ENCODE results near the gene UPK3A.
"Not testable (repeated sequence)": the region's sequence is repeated elsewhere in the genome, so short reads cannot be mapped to it uniquely, and the experiment has no call there.

Gene UPK3A

GRCh38 chr22:45322873-45323525, 38.2 kb downstream of the UPK3A start:
- TF ChIP-seq CTCF (conservative IDR thresholded peaks at IDR 0.05; ENCODE audit: control insufficient read depth, insufficient read depth, low read depth, low read length) = no peak
- no peak for DNase-seq (ENCODE audit: low read depth)

GRCh38 chr22:45323695-45324094, 38.9 kb downstream of the UPK3A start:
- no peak for TF ChIP-seq CTCF (conservative IDR thresholded peaks at IDR 0.05; ENCODE audit: control insufficient read depth, insufficient read depth, low read depth, low read length)
- DNase-seq (ENCODE audit: low read depth) = no peak
- H3K4me3 ChIP-seq (ENCODE audit: control insufficient read depth, low read depth, low read length) = no peak overlapping the region

More at GRCh38 chr22:45322873-45323525, 38.2 kb downstream of the UPK3A start:
- H3K4me3 ChIP-seq (ENCODE audit: control insufficient read depth, low read depth, low read length) = no peak overlapping the region

GRCh38 chr22:45324311-45324711, 39.6 kb downstream of the UPK3A start:
- no peak for TF ChIP-seq CTCF (conservative IDR thresholded peaks at IDR 0.05; ENCODE audit: control insufficient read depth, insufficient read depth, low read depth, low read length)

GRCh38 chr22:45328261-45328660, 43.5 kb downstream of the UPK3A start:
- not testable (repeated sequence) for H3K4me3 ChIP-seq (ENCODE audit: control insufficient read depth, low read depth, low read length); DNase-seq (ENCODE audit: low read depth)

More at GRCh38 chr22:45324311-45324711, 39.6 kb downstream of the UPK3A start:
- no peak for DNase-seq (ENCODE audit: low read depth)
- no peak overlapping the region for H3K4me3 ChIP-seq (ENCODE audit: control insufficient read depth, low read depth, low read length)

- TF ChIP-seq CTCF (conservative IDR thresholded peaks at IDR 0.05; ENCODE audit: control insufficient read depth, insufficient read depth, low read depth, low read length) = no peak
- no peak for DNase-seq (ENCODE audit: low read depth)
- no peak overlapping the region for H3K4me3 ChIP-seq (ENCODE audit: control insufficient read depth, low read depth, low read length)
Measured at GRCh38 chr22:45328822-45329529, 44.2 kb downstream of the UPK3A start.

GRCh38 chr22:45329530-45329936, 44.8 kb downstream of the UPK3A start:
- H3K4me3 ChIP-seq (ENCODE audit: control insufficient read depth, low read depth, low read length) = no peak overlapping the region
- DNase-seq (ENCODE audit: low read depth) = no peak
- TF ChIP-seq CTCF (conservative IDR thresholded peaks at IDR 0.05; ENCODE audit: control insufficient read depth, insufficient read depth, low read depth, low read length) = no peak

- DNase-seq (ENCODE audit: low read depth) = no peak
- H3K4me3 ChIP-seq (ENCODE audit: control insufficient read depth, low read depth, low read length) = no peak overlapping the region
- no peak for TF ChIP-seq CTCF (conservative IDR thresholded peaks at IDR 0.05; ENCODE audit: control insufficient read depth, insufficient read depth, low read depth, low read length)
Measured at GRCh38 chr22:45330548-45330947, 45.8 kb downstream of the UPK3A start.
